G401.6 (cell line): ENCODE measurements around the gene PCDH8.

Experiments used
- FAIRE-seq: peaks from 2 replicates; lab custom pipeline; 2012; peaks lifted over from hg19 to GRCh38; lab: Jason Lieb, UNC

PCDH8 gene

GRCh38 chr13:52848455-52849195, at the start of gene PCDH8:
Gene PCDH8, minus strand, starts transcription at chr13:52848640. Its CDS starts 204 bp downstream, at chr13:52848436.
- FAIRE-seq = no peak

- FAIRE-seq = no peak
These were observed 48.6 kb upstream of the PCDH8 start for GRCh38 chr13:52896827-52897659.

- no peak for FAIRE-seq
These were observed 46.0 kb upstream of the PCDH8 start for GRCh38 chr13:52894413-52894812.

- no peak for FAIRE-seq
These were observed 44.5 kb upstream of the PCDH8 start for GRCh38 chr13:52892925-52893324.

- no peak for FAIRE-seq
These were observed 43.3 kb upstream of the PCDH8 start for GRCh38 chr13:52891706-52892105.

- no peak for FAIRE-seq
These were observed 38.7 kb upstream of the PCDH8 start for GRCh38 chr13:52887165-52887564.

GRCh38 chr13:52885141-52885540, 36.7 kb upstream of the PCDH8 start:
- no peak for FAIRE-seq

- FAIRE-seq = no peak
These were observed 36.1 kb upstream of the PCDH8 start for GRCh38 chr13:52884429-52885010.

- no peak for FAIRE-seq
These were observed 34.3 kb upstream of the PCDH8 start for GRCh38 chr13:52882785-52883184.

- FAIRE-seq = no peak
These were observed 31.7 kb upstream of the PCDH8 start for GRCh38 chr13:52879950-52880741.

- no peak for FAIRE-seq
These were observed 30.4 kb upstream of the PCDH8 start for GRCh38 chr13:52878831-52879230.

- no peak for FAIRE-seq
These were observed 21.7 kb upstream of the PCDH8 start for GRCh38 chr13:52870143-52870542.

- FAIRE-seq = no peak
These were observed 21.2 kb upstream of the PCDH8 start for GRCh38 chr13:52869621-52870020.

- no peak for FAIRE-seq
These were observed 20.6 kb upstream of the PCDH8 start for GRCh38 chr13:52869050-52869449.

- no peak for FAIRE-seq
These were observed 19.8 kb upstream of the PCDH8 start for GRCh38 chr13:52868190-52868589.

- FAIRE-seq = no peak
These were observed 16.5 kb upstream of the PCDH8 start for GRCh38 chr13:52864941-52865340.

GRCh38 chr13:52862358-52863206, 14.1 kb upstream of the PCDH8 start:
- peak; percentile 58 for FAIRE-seq

GRCh38 chr13:52852444-52852843, 4.0 kb upstream of the PCDH8 start:
- no peak for FAIRE-seq

- FAIRE-seq = no peak
These were observed 2.9 kb upstream of the PCDH8 start for GRCh38 chr13:52851137-52851962.

- no peak for FAIRE-seq
These were observed 2.1 kb upstream of the PCDH8 start for GRCh38 chr13:52850396-52851136.
